HG02973 (cell line): ENCODE results near the gene TANGO6.

Source experiments
- ATAC-seq: cut with Tn5 transposase; IDR thresholded peaks from one replicate; pipeline ENCODE4 v1.9.1; 2021; ENCODE audit warnings: moderate library complexity; ENCODE audit not compliant: unreplicated experiment

TANGO6 gene

GRCh38 chr16:69133373-69133954 lies 290.1 kb downstream of the TANGO6 start:
- ATAC-seq, result no peak
